SK-N-SH (cell line): ENCODE measurements around the gene ENOX1. TPM values are rescaled to one million over a fixed set of nuclear protein-coding genes. Genes with fewer than 3 reads are reported as not detected.

Experiments used
- CTCF ChIA-PET: fragments of 300-600, 350-600 bp; formaldehyde crosslinking; extraction: SDS; loops from one replicate; lab custom pipeline; 2021; lab: Yijun Ruan, JAX
- POLR2A ChIA-PET: fragments of 350-600 bp; sonication (Branson Sonifier 250); formaldehyde crosslinking; extraction: SDS; loops from one replicate; lab custom pipeline; 2020; ENCODE audit warnings: antibody characterized with exemption, inconsistent platforms; lab: Yijun Ruan, JAX
- DNase-seq: peaks from one replicate; pipeline ENCODE4 v3.0.0; 2012
- H2AFZ ChIP-seq: fragments of 200-600 bp; sonication (generic); 2 replicates; pipeline ENCODE4 v1.8.1; 2016; ENCODE audit warnings: antibody characterized with exemption, mild to moderate bottlenecking, low read depth
- H3F3A ChIP-seq: fragments of 200-600 bp; sonication (generic); replicated peaks from 2 replicates; pipeline ENCODE3; 2016; ENCODE audit warnings: antibody characterized with exemption, mild to moderate bottlenecking; ENCODE audit not compliant: insufficient read depth
- H3K27ac ChIP-seq, 2 experiments: fragments of 200-500 bp in 1 of 2; fragments of 200-600 bp in 1 of 2; sonication (Bioruptor generic) in 1 of 2; sonication (generic), shearing (Covaris generic) in 1 of 2; 2 replicates each; pipeline versions ENCODE4 v1.5.1 to v1.6.1; 2014 to 2016; ENCODE audit warnings: low read depth in 2 of 2, inconsistent platforms in 1 of 2, low read length in 1 of 2, mild to moderate bottlenecking in 1 of 2, mixed read lengths in 1 of 2
- H3K27me3 ChIP-seq: fragments of 200-600 bp; sonication (generic), shearing (Covaris generic); 2 replicates; pipeline ENCODE4 v1.6.1; 2016; ENCODE audit warnings: mixed run types; ENCODE audit not compliant: insufficient read depth
- H3K36me3 ChIP-seq, 2 experiments: fragments of 200-500 bp in 1 of 2; fragments of 200-600 bp in 1 of 2; sonication (Bioruptor generic) in 1 of 2; sonication (generic) in 1 of 2; replicated peaks in 1 of 2; 2 replicates each; pipeline versions ENCODE3 to v1.5.1; 2014 to 2016; ENCODE audit warnings: low read length in 1 of 2, mild to moderate bottlenecking in 1 of 2; ENCODE audit not compliant: insufficient read depth in 2 of 2, control insufficient read depth in 1 of 2
- H3K4me1 ChIP-seq, 2 experiments: fragments of 200-500 bp in 1 of 2; fragments of 200-600 bp in 1 of 2; sonication (Bioruptor generic) in 1 of 2; sonication (generic), shearing (Covaris generic) in 1 of 2; 2 replicates each; pipeline versions ENCODE4 v1.5.1 to v1.6.1; 2014 to 2016; ENCODE audit warnings: low read depth in 1 of 2, low read length in 1 of 2, mixed run types in 1 of 2; ENCODE audit not compliant: insufficient read depth in 2 of 2, control insufficient read depth in 1 of 2
- H3K4me2 ChIP-seq: fragments of 200-600 bp; sonication (generic), shearing (Covaris generic); 2 replicates; pipeline ENCODE4 v1.6.1; 2017; ENCODE audit warnings: mixed run types
- H3K4me3 ChIP-seq, 2 experiments: fragments of 200-500 bp in 1 of 2; fragments of 200-600 bp in 1 of 2; sonication (Bioruptor generic) in 1 of 2; sonication (generic), shearing (Covaris generic) in 1 of 2; 2 replicates each; pipeline versions ENCODE4 v1.5.1 to v1.8.1; 2014 to 2016; ENCODE audit warnings: low read depth in 2 of 2, inconsistent platforms in 1 of 2, low read length in 1 of 2, mild to moderate bottlenecking in 1 of 2, mixed read lengths in 1 of 2, moderate library complexity in 1 of 2
- H3K79me2 ChIP-seq: fragments of 200-600 bp; sonication (generic); 2 replicates; pipeline ENCODE4 v1.8.1; 2017; ENCODE audit warnings: mild to moderate bottlenecking; ENCODE audit not compliant: insufficient read depth
- H3K9ac ChIP-seq: fragments of 200-600 bp; sonication (generic); 2 replicates; pipeline ENCODE4 v1.6.1; 2017; ENCODE audit warnings: mixed run types
- H3K9me2 ChIP-seq: fragments of 200-600 bp; sonication (generic); 2 replicates; pipeline ENCODE4 v1.6.1; 2017; ENCODE audit warnings: mixed run types
- H3K9me3 ChIP-seq: fragments of 200-600 bp; sonication (generic); 2 replicates; pipeline ENCODE4 v1.6.1; 2017; ENCODE audit warnings: mixed run types, mild to moderate bottlenecking, moderate library complexity
- H4K20me1 ChIP-seq: fragments of 200-600 bp; sonication (generic); 2 replicates; pipeline ENCODE4 v1.6.1; 2017; ENCODE audit warnings: mild to moderate bottlenecking, mixed run types; ENCODE audit not compliant: insufficient read depth
- CHD2 ChIP-seq: fragments of 150-350 bp; IDR thresholded peaks from 2 replicates; pipeline ENCODE4 v1.6.1; 2018; ENCODE audit warnings: low read length; ENCODE audit not compliant: partially characterized antibody
- EP300 ChIP-seq, 2 experiments: IDR thresholded peaks; 2 replicates each; pipeline versions ENCODE4 v1.4.0 to v1.6.1; 2012; ENCODE audit warnings: borderline replicate concordance in 1 of 2, low read depth in 1 of 2, low read length in 1 of 2
- EZH2phosphoT487 ChIP-seq: fragments of 200-600 bp; sonication (generic); IDR thresholded peaks from 2 replicates; pipeline ENCODE4 v1.6.1; 2017; ENCODE audit warnings: low read depth, mixed run types, mild to moderate bottlenecking, antibody characterized with exemption, moderate library complexity, borderline replicate concordance
- FOXM1 ChIP-seq: IDR thresholded peaks from 2 replicates; pipeline ENCODE4 v1.4.0; 2012; ENCODE audit warnings: low read depth, mild to moderate bottlenecking
- NFIC ChIP-seq: IDR thresholded peaks from 2 replicates; pipeline ENCODE4 v1.4.0; 2012; ENCODE audit warnings: borderline replicate concordance
- SIN3A ChIP-seq: IDR thresholded peaks from 2 replicates; pipeline ENCODE4 v1.6.1; 2012; ENCODE audit warnings: low read depth, mild to moderate bottlenecking, low read length, moderate library complexity, borderline replicate concordance
- SMC3 ChIP-seq: IDR thresholded peaks from 2 replicates; pipeline ENCODE4 v1.6.1; 2012; ENCODE audit warnings: low read depth, low read length, improper control_type of control experiment
- TAF1 ChIP-seq: IDR thresholded peaks from 2 replicates; pipeline ENCODE4 v1.6.1; 2012; ENCODE audit warnings: low read depth, mild to moderate bottlenecking, low read length, moderate library complexity, borderline replicate concordance
- TEAD4 ChIP-seq: IDR thresholded peaks from 2 replicates; pipeline ENCODE4 v1.4.0; 2012; ENCODE audit warnings: mild to moderate bottlenecking, borderline replicate concordance; ENCODE audit not compliant: insufficient read depth
- WGBS: methylation state at CpG from one replicate; pipeline ENCODE4 v1.1.6; 2017; ENCODE audit warnings: low lambda C conversion rate; 5-methylcytosine and 5-hydroxymethylcytosine counted together
- polyA plus RNA-seq, 3 experiments: library from polyadenylated mRNA; depleted of rRNA; stranded (reverse); fragments of >200 nt; gene quantifications; 2 replicates each; pipeline ENCODE4 v1.2.3, GENCODE V29; 2012
- TF ChIP-seq, protein P1 (sequence below): fragments of 150-350 bp; IDR thresholded peaks from 2 replicates; pipeline ENCODE4 v1.6.1; 2017; ENCODE audit warnings: antibody characterized with exemption, low read length, low read depth, borderline replicate concordance
- TF ChIP-seq, protein P2 (sequence below): fragments of 150-350 bp; IDR thresholded peaks from 2 replicates; pipeline ENCODE4 v1.6.1; 2016; ENCODE audit warnings: mild to moderate bottlenecking, low read depth, low read length
- TF ChIP-seq, protein P3 (sequence below): IDR thresholded peaks from 2 replicates; pipeline ENCODE4 v1.4.0; 2012; ENCODE audit warnings: low read depth, borderline replicate concordance
- TF ChIP-seq, protein P4 (sequence below): IDR thresholded peaks from 2 replicates; pipeline ENCODE4 v1.4.0; 2012; ENCODE audit warnings: low read depth

ENOX1 gene
- polyA plus RNA-seq, 1 of the 3 experiments (the other 2 are of a cell fraction): 5.8 TPM

DNA sequence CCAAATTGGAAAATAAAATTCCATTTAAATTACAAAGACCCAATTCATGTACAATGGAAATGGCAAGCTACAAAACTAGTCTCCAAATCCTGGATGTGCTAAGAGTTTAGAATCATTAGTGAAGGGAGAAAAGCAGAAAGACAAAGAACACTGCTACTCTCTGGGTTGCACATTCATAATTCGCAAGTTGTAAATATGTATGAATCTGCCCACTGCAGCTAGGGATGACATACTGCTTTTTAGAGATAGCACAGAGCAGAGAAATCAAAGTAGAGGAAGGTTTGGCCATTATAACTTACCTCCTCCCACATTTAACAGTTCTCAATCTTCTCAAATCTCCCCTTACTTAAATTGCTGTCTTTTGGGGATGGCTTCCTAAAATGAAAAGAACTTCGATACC is 231.1 kb downstream of the ENOX1 start:
- POLR2A ChIA-PET: no interaction called here
- no peak overlapping the region for H3K4me2 ChIP-seq
- TF ChIP-seq TAF1 (no peak), CHD2 (no peak), SMC3 (no peak), EP300 (IDR thresholded peaks at IDR 0.05; ENCODE audit: borderline replicate concordance in 1 of 2, low read depth in 1 of 2, low read length in 1 of 2) (no peak), FOXM1 (no peak), TEAD4 (no peak), EZH2phosphoT487 (no peak), NFIC (no peak), SIN3A (no peak)
- TF ChIP-seq, protein P1, sequence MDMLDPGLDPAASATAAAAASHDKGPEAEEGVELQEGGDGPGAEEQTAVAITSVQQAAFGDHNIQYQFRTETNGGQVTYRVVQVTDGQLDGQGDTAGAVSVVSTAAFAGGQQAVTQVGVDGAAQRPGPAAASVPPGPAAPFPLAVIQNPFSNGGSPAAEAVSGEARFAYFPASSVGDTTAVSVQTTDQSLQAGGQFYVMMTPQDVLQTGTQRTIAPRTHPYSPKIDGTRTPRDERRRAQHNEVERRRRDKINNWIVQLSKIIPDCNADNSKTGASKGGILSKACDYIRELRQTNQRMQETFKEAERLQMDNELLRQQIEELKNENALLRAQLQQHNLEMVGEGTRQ: no peak
- TF ChIP-seq, protein P2, sequence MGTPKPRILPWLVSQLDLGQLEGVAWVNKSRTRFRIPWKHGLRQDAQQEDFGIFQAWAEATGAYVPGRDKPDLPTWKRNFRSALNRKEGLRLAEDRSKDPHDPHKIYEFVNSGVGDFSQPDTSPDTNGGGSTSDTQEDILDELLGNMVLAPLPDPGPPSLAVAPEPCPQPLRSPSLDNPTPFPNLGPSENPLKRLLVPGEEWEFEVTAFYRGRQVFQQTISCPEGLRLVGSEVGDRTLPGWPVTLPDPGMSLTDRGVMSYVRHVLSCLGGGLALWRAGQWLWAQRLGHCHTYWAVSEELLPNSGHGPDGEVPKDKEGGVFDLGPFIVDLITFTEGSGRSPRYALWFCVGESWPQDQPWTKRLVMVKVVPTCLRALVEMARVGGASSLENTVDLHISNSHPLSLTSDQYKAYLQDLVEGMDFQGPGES: no peak
- TF ChIP-seq, protein P3, sequence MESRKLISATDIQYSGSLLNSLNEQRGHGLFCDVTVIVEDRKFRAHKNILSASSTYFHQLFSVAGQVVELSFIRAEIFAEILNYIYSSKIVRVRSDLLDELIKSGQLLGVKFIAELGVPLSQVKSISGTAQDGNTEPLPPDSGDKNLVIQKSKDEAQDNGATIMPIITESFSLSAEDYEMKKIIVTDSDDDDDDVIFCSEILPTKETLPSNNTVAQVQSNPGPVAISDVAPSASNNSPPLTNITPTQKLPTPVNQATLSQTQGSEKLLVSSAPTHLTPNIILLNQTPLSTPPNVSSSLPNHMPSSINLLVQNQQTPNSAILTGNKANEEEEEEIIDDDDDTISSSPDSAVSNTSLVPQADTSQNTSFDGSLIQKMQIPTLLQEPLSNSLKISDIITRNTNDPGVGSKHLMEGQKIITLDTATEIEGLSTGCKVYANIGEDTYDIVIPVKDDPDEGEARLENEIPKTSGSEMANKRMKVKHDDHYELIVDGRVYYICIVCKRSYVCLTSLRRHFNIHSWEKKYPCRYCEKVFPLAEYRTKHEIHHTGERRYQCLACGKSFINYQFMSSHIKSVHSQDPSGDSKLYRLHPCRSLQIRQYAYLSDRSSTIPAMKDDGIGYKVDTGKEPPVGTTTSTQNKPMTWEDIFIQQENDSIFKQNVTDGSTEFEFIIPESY: no peak
- TF ChIP-seq, protein P4, sequence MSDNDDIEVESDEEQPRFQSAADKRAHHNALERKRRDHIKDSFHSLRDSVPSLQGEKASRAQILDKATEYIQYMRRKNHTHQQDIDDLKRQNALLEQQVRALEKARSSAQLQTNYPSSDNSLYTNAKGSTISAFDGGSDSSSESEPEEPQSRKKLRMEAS: no peak
- TF ChIP-seq, all 33 proteins: peak for 0
- Histone ChIP-seq H3K27me3 (no peaks in the 10 kb centered on the region), H3K27ac (no peak overlapping the region), H3K9me3 (no peaks in the 10 kb centered on the region), H3K36me3 (no peaks in the 10 kb centered on the region), H3K4me3 (no peak overlapping the region), H3K9me2 (no peaks in the 10 kb centered on the region), H4K20me1 (no peaks in the 10 kb centered on the region), H3K4me1 (no peaks in the 10 kb centered on the region), H3K79me2 (no peaks in the 10 kb centered on the region), H3K9ac (no peak overlapping the region), H2AFZ (no peak overlapping the region), H3F3A (no peaks in the 10 kb centered on the region)
- WGBS: 91% methylated on average over 2 of the region's 2 CpGs
- no peak for DNase-seq
- CTCF ChIA-PET: interaction anchor here (0.6 to 1.5 kb wide), 4 partner anchors 73 to 969 kb away, joined by 3 to 5 read pairs (median 4); no protein-coding TSS in a partner anchor
